Measurements from ENCODE around the gene PNPLA7. TPM values are rescaled to one million over a fixed set of nuclear protein-coding genes. Genes with fewer than 3 reads are reported as not detected.

The PNPLA7 gene
- total RNA-seq, 1 experiment from 2014 or later: 0.77 TPM

GRCh38 chr9:137493364-137494103 is 56.7 kb downstream of the PNPLA7 start:
- no TSS peak for BruUV-seq (replicated peaks)
- Histone ChIP-seq H3K4me2 (ENCODE audit: low read length) (0 out of 2 replicates have a peak overlapping the region, but pooled peaks have one; percentile 21), H3K9me2 (replicated peaks; ENCODE audit: low read length) (no peaks in the 10 kb centered on the region), H3K4me1 (ENCODE audit: insufficient read depth, low read length) (peaks cover 16% of the 10 kb centered on the region), H3K27ac (ENCODE audit: low read length) (peak overlapping the region; percentile 57), H3K79me2 (ENCODE audit: low read length) (no peaks in the 10 kb centered on the region), H3K9me3 (ENCODE audit: low read length) (no peaks in the 10 kb centered on the region), H3F3A (ENCODE audit: low read length, unreplicated experiment) (no peaks in the 10 kb centered on the region), H4K20me1 (ENCODE audit: low read length) (no peaks in the 10 kb centered on the region), H3K9ac (ENCODE audit: low read length) (no peak overlapping the region), H3K27me3 (ENCODE audit: low read length) (no peaks in the 10 kb centered on the region), H3K4me3 (ENCODE audit: low read length) (no peak overlapping the region), H2AFZ (ENCODE audit: low read length) (0 out of 2 replicates have a peak overlapping the region, but pooled peaks have one; percentile 15), H3K36me3 (ENCODE audit: low read depth, low read length) (no peaks in the 10 kb centered on the region)
- CTCF ChIA-PET: no interaction called here
- POLR2A ChIA-PET (ENCODE audit: unreplicated experiment): interaction anchor here (0.7 kb wide), 1 partner anchor 11 kb away, joined by 3 read pairs; no protein-coding TSS in a partner anchor
- no peak for TF ChIP-seq EZH2 (IDR thresholded peaks at IDR 0.05; ENCODE audit: low read length, unreplicated experiment)
- no peak for TF ChIP-seq EZH2phosphoT487 (IDR thresholded peaks at IDR 0.05; ENCODE audit: borderline replicate concordance, low read length)
- TF ChIP-seq CTCF (conservative IDR thresholded peaks at IDR 0.05; ENCODE audit: low read depth, low read length): no peak
- intact Hi-C loops (cut with micrococcal nuclease): no loop called here
- DNase-seq: no peak
- ATAC-seq: no peak; the same call in 1 of the 2 replicates

GRCh38 chr9:137492464-137493363 is 57.5 kb downstream of the PNPLA7 start:
- ATAC-seq: no peak; the same call in 1 of the 2 replicates
- Histone ChIP-seq H3K9ac (ENCODE audit: low read length) (no peak overlapping the region), H3K9me2 (replicated peaks; ENCODE audit: low read length) (no peaks in the 10 kb centered on the region), H2AFZ (ENCODE audit: low read length) (no peak overlapping the region), H4K20me1 (ENCODE audit: low read length) (no peaks in the 10 kb centered on the region), H3K9me3 (ENCODE audit: low read length) (no peaks in the 10 kb centered on the region), H3K4me1 (ENCODE audit: insufficient read depth, low read length) (peaks cover 16% of the 10 kb centered on the region), H3K27me3 (ENCODE audit: low read length) (no peaks in the 10 kb centered on the region), H3K4me3 (ENCODE audit: low read length) (no peak overlapping the region), H3K79me2 (ENCODE audit: low read length) (no peaks in the 10 kb centered on the region), H3K36me3 (ENCODE audit: low read depth, low read length) (no peaks in the 10 kb centered on the region), H3K27ac (ENCODE audit: low read length) (peak overlapping the region; percentile 57), H3K4me2 (ENCODE audit: low read length) (no peak overlapping the region), H3F3A (ENCODE audit: low read length, unreplicated experiment) (no peaks in the 10 kb centered on the region)
- intact Hi-C loops (cut with micrococcal nuclease): no loop called here
- TF ChIP-seq EZH2 (IDR thresholded peaks at IDR 0.05; ENCODE audit: low read length, unreplicated experiment) (no peak), CTCF (conservative IDR thresholded peaks at IDR 0.05; ENCODE audit: low read depth, low read length) (no peak), EZH2phosphoT487 (IDR thresholded peaks at IDR 0.05; ENCODE audit: borderline replicate concordance, low read length) (no peak)
- BruUV-seq (replicated peaks): no TSS peak
- DNase-seq: peak; percentile 47
- ChIA-PET POLR2A (ENCODE audit: unreplicated experiment) (no interaction called here), CTCF (no interaction called here)
